Tibial nerve (tissue), 4 donors: Measurements from ENCODE around the gene USP32.

Source experiments
- CTCF ChIP-seq, 5 experiments: fragments of 200-600 bp in 3 of 5; fragments of 450-650 bp in 2 of 5; sonication (generic) in 3 of 5; IDR thresholded peaks; one replicate each; pipeline ENCODE4 v1.5.1; 2016 to 2019; ENCODE audit warnings: antibody characterized with exemption in 5 of 5, mild to moderate bottlenecking in 3 of 5, moderate library complexity in 2 of 5
- EP300 ChIP-seq, 2 donors: sonication (generic); formaldehyde crosslinking; IDR thresholded peaks; one replicate each; pipeline ENCODE4 v1.6.1; 2017; ENCODE audit warnings: antibody characterized with exemption in 2 of 2, mild to moderate bottlenecking in 1 of 2
- POLR2A ChIP-seq, 2 donors: fragments of 450-650 bp; IDR thresholded peaks; one replicate each; pipeline ENCODE4 v1.6.1; 2017; ENCODE audit warnings: antibody characterized with exemption in 2 of 2, mild to moderate bottlenecking in 2 of 2, moderate library complexity in 2 of 2

- TF ChIP-seq CTCF (IDR thresholded peaks at IDR 0.05) (no peak), EP300 (IDR thresholded peaks at IDR 0.05) (no peak), POLR2A (IDR thresholded peaks at IDR 0.05) (no peak)
These were observed 243.6 kb downstream of the USP32 start for GRCh38 chr17:60148373-60148772.
